Fibroblast of the aortic adventitia (primary cell): ENCODE measurements around the gene SLC1A5. TPM values are rescaled to one million over a fixed set of nuclear protein-coding genes. Genes with fewer than 3 reads are reported as not detected.
"Not testable (repeated sequence)": the region's sequence is repeated elsewhere in the genome, so short reads cannot be mapped to it uniquely, and the experiment has no call there.

Experiments
- DNase-seq: peaks from one replicate; pipeline ENCODE4 v3.0.0-alpha.2; 2010; ENCODE audit warnings: low read depth
- H3K4me3 ChIP-seq: 2 replicates; pipeline ENCODE4 v1.5.1; 2011; ENCODE audit warnings: low read depth, mild to moderate bottlenecking, control low read depth, low read length, moderate library complexity
- CTCF ChIP-seq: IDR thresholded peaks from 2 replicates; pipeline ENCODE4 v1.5.1; 2011; ENCODE audit warnings: mild to moderate bottlenecking, low read length, control low read depth, inconsistent platforms; ENCODE audit not compliant: insufficient read depth
- total RNA-seq: library from RNA; depleted of rRNA; stranded (reverse); fragments of >200 nt; gene quantifications from 2 replicates; pipeline ENCODE4 v1.2.3, GENCODE V29; 2012; ENCODE audit warnings: low replicate concordance

SLC1A5 gene
- total RNA-seq, 1 donor: 158 TPM

- no peak for TF ChIP-seq CTCF
- no peak overlapping the region for H3K4me3 ChIP-seq
- no peak for DNase-seq
These were observed 23.5 kb downstream of the SLC1A5 start for GRCh38 chr19:46764817-46765291.

GRCh38 chr19:46762245-46762890, 26.0 kb downstream of the SLC1A5 start:
- DNase-seq: no peak
- no peak for TF ChIP-seq CTCF
- H3K4me3 ChIP-seq: no peak overlapping the region

GRCh38 chr19:46761418-46761831, 27.0 kb downstream of the SLC1A5 start:
- no peak overlapping the region for H3K4me3 ChIP-seq
- no peak for TF ChIP-seq CTCF
- DNase-seq: peak; percentile 68

GRCh38 chr19:46760897-46761296, 27.5 kb downstream of the SLC1A5 start:
- peak; percentile 58 for DNase-seq

GRCh38 chr19:46760363-46760762, 28.0 kb downstream of the SLC1A5 start:
- no peak for TF ChIP-seq CTCF
- DNase-seq: no peak
- H3K4me3 ChIP-seq: no peak overlapping the region

More at GRCh38 chr19:46760897-46761296, 27.5 kb downstream of the SLC1A5 start:
- H3K4me3 ChIP-seq: not testable (repeated sequence)

GRCh38 chr19:46759817-46760333, 28.5 kb downstream of the SLC1A5 start:
- peak; percentile 99 for DNase-seq
- no peak for TF ChIP-seq CTCF
- H3K4me3 ChIP-seq: no peak overlapping the region

GRCh38 chr19:46759206-46759605, 29.2 kb downstream of the SLC1A5 start:
- no peak overlapping the region for H3K4me3 ChIP-seq
- TF ChIP-seq CTCF: no peak
- no peak for DNase-seq
